ENCODE data around the gene JADE2.

DNA sequence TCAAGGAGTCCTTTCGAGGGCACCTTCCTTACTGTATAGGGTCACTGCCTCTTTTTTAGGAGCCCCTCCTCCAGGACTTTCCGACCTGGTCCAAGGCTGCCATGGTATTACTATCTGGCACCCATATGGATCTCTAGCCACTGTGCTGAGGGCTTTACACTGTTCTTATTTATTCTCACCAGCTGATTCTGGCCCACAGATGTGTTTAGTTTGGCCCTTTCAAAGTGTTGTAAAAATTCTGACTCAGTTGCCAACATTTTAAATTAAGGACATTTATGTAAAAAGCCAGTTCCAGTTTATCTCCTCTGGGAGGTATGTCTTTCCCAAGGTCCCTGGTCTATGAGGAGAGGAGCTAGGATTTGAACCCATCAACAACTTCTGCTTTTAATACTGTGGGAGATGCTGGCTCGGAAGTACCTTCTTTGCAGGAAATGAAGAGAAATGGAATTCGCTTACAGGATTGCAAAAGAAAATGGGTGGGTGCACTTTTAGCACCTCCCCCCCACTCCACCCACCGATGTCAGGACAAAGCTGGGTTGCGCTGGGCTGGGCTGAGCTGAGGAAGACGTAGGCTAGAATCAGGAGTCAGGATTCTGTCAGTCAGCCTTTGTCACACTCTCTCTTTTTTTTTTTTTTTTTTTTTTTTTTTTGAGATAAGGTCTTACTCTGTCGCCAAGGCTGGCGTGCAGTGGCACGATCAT lies 7.8 kb downstream of the JADE2 start:
- TF ChIP-seq, protein P1, sequence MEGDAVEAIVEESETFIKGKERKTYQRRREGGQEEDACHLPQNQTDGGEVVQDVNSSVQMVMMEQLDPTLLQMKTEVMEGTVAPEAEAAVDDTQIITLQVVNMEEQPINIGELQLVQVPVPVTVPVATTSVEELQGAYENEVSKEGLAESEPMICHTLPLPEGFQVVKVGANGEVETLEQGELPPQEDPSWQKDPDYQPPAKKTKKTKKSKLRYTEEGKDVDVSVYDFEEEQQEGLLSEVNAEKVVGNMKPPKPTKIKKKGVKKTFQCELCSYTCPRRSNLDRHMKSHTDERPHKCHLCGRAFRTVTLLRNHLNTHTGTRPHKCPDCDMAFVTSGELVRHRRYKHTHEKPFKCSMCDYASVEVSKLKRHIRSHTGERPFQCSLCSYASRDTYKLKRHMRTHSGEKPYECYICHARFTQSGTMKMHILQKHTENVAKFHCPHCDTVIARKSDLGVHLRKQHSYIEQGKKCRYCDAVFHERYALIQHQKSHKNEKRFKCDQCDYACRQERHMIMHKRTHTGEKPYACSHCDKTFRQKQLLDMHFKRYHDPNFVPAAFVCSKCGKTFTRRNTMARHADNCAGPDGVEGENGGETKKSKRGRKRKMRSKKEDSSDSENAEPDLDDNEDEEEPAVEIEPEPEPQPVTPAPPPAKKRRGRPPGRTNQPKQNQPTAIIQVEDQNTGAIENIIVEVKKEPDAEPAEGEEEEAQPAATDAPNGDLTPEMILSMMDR (IDR thresholded peaks at IDR 0.05; ENCODE audit: low read depth, low read length, poor library complexity, severe bottlenecking) = no peak
- no peak for TF ChIP-seq EZH2phosphoT487 (IDR thresholded peaks at IDR 0.05; ENCODE audit: borderline replicate concordance, low read length)

Measured in DOHH2 (cell line).